H4 (cell line): ENCODE data around the gene TNFAIP3. TPM values are rescaled to one million over a fixed set of nuclear protein-coding genes. Genes with fewer than 3 reads are reported as not detected.
"Not testable (repeated sequence)": the region's sequence is repeated elsewhere in the genome, so short reads cannot be mapped to it uniquely, and the experiment has no call there.

ENCODE experiments used
- DNase-seq: peaks from one replicate; pipeline ENCODE4 v3.0.0-alpha.2; 2015; ENCODE audit warnings: low spot score
- total RNA-seq: library from RNA; depleted of rRNA; stranded (reverse); fragments of >200 nt; shearing (Covaris generic); gene quantifications from 2 replicates; pipeline ENCODE4 v1.2.3, GENCODE V29; 2014

TNFAIP3 gene
- total RNA-seq, 1 experiment from 2014 or later = 0.45 TPM

DNA sequence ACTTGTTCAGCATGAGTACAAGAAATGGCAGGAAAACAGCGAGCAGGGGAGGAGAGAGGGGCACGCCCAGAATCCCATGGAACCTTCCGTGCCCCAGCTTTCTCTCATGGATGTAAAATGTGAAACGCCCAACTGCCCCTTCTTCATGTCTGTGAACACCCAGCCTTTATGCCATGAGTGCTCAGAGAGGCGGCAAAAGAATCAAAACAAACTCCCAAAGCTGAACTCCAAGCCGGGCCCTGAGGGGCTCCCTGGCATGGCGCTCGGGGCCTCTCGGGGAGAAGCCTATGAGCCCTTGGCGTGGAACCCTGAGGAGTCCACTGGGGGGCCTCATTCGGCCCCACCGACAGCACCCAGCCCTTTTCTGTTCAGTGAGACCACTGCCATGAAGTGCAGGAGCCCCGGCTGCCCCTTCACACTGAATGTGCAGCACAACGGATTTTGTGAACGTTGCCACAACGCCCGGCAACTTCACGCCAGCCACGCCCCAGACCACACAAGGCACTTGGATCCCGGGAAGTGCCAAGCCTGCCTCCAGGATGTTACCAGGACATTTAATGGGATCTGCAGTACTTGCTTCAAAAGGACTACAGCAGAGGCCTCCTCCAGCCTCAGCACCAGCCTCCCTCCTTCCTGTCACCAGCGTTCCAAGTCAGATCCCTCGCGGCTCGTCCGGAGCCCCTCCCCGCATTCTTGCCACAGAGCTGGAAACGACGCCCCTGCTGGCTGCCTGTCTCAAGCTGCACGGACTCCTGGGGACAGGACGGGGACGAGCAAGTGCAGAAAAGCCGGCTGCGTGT is 11.6 kb downstream of the TNFAIP3 start:
- no peak for DNase-seq

DNA sequence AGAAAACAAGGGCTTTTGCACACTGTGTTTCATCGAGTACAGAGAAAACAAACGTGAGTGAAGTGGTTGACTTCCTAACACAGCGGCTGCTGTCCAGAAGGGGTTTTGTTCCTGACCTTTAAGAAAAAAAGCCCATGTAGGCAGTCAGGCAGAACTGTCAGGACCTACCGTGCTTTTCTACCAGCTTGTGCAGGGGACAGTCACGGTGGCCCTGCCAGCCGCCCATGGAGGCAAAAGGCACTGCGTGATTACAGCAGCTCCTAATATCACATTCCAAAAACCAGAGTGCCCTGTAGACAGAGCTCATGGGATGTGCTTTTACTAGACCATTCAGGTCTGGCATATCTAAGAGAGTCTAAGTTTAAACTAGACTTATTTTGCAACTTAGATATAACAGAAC is 12.2 kb downstream of the TNFAIP3 start:
- no peak for DNase-seq

DNA sequence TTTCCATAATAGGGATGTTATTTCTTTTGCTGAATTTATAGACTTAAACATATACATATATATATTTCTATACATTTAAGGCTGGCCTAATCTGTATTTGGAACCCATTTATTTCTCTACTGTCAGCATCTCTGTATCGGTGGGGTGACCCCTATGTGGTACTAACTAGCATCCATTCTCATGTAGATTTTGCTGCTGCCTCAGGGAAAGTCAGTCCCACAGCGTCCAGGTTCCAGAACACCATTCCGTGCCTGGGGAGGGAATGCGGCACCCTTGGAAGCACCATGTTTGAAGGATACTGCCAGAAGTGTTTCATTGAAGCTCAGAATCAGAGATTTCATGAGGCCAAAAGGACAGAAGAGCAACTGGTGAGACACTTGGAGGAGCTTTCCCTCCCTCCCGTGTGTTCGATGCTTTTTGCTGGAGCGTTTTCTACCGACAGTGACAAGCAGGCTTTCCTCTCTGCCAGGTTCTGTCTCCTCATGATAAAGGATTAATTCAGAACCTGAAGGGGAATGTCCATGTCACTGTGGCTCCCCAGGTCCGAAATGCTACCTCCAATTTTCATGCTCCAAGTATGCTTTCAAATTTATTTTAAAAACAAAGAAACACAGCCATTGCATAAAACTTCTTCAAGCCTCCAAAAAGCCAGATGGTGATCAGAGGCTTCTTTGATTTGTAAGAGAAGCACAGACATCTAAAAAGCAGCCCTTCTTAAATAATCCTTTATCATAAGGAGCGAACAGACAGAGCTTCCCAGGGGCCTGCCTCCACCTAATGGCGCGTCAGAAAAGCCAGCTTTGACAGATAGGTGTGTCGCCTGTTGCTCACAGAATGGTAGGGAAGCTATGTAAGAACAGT is 13.1 kb downstream of the TNFAIP3 start:
- DNase-seq = no peak

DNA sequence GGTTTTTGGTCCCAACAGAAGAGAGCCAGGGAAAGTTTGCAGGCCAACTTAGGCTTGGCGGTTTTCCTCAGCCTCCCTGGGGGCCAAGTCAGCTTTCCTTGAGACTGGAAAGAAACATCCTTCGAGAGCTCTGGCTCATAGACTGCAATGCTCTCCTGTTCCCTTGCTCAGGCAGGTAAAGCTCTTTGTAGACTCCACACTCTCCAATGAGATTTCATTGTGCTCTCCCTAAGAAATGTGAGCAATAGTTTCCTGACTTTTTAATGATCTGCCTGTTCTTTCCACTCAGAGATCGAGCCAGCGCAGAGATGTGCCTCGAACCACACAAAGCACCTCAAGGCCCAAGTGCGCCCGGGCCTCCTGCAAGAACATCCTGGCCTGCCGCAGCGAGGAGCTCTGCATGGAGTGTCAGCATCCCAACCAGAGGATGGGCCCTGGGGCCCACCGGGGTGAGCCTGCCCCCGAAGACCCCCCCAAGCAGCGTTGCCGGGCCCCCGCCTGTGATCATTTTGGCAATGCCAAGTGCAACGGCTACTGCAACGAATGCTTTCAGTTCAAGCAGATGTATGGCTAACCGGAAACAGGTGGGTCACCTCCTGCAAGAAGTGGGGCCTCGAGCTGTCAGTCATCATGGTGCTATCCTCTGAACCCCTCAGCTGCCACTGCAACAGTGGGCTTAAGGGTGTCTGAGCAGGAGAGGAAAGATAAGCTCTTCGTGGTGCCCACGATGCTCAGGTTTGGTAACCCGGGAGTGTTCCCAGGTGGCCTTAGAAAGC is 13.9 kb downstream of the TNFAIP3 start:
- DNase-seq = no peak

DNA sequence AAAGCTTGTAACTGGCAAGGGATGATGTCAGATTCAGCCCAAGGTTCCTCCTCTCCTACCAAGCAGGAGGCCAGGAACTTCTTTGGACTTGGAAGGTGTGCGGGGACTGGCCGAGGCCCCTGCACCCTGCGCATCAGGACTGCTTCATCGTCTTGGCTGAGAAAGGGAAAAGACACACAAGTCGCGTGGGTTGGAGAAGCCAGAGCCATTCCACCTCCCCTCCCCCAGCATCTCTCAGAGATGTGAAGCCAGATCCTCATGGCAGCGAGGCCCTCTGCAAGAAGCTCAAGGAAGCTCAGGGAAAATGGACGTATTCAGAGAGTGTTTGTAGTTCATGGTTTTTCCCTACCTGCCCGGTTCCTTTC is 14.4 kb downstream of the TNFAIP3 start:
- DNase-seq = no peak

DNA sequence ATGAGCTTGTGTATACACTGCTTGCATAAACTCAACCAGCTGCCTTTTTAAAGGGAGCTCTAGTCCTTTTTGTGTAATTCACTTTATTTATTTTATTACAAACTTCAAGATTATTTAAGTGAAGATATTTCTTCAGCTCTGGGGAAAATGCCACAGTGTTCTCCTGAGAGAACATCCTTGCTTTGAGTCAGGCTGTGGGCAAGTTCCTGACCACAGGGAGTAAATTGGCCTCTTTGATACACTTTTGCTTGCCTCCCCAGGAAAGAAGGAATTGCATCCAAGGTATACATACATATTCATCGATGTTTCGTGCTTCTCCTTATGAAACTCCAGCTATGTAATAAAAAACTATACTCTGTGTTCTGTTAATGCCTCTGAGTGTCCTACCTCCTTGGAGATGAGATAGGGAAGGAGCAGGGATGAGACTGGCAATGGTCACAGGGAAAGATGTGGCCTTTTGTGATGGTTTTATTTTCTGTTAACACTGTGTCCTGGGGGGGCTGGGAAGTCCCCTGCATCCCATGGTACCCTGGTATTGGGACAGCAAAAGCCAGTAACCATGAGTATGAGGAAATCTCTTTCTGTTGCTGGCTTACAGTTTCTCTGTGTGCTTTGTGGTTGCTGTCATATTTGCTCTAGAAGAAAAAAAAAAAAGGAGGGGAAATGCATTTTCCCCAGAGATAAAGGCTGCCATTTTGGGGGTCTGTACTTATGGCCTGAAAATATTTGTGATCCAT is 15.3 kb downstream of the TNFAIP3 start:
- DNase-seq = no peak

DNA sequence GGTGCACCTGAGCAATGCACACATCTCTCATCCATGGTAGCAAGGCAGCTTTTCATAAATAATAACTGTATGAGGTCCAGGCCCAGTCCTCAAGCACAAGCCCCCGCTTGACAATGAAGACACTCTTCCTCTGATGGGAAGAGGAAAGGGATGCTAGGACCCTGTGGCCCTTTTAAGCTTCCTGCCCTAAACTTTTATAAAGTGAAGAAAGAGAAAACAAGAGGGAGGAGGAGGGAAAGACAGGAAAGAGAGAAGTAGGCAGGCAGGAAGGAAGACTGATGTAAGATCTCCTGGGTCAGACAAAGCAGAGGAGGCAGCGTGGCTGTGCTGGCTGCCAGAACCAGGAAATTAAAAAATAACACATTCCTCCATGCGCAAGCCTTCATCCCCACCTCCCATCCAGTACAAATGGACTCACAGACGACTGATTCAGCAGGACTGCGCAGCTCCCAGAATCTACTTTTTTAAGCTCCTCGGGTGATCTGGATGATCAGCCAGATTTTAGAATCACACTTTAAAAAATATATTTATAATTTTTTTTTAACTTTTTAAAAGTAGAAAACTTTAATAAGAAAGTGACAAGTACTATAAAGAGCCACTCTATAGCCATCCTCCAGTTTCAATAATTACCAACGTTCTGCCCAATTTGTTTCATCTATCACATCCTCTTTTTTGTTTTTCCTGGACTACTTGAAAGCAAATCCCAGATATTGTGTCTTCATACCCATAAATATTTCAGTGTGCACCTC is 16.5 kb downstream of the TNFAIP3 start:
- DNase-seq = no peak

DNA sequence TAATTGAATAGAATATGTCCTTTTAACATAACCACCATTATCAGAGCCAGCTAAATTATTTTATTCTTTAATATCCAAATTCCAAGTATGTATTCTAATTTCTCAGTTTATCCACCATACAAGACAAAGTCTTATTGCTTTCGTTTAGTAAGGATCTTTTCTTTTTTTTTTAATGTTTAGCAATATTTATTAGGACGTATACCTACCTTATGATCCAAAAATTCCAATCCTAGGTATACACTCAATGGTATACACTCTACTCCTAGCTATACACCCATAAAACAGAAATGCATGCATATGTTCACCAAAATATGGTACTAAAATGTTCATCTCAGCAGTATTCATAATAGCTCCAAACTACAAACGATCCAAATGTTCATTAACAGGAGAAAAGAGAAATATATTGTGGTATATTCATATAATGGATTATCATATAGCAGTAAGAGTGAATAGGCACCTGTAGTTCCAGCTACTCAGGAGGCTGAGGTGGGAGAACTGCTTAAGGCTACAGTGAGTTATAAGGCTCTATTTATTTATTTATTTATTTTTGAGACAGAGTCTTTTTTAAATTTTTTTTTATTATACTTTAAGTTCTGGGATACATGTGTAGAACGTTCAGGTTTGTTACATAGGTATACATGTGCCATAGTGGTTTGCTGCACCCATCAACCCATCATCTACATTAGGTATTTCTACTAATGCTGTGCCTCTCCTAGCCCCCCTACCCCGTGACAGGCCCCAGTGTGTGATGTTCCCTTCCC is 17.3 kb downstream of the TNFAIP3 start:
- no peak for DNase-seq

DNA sequence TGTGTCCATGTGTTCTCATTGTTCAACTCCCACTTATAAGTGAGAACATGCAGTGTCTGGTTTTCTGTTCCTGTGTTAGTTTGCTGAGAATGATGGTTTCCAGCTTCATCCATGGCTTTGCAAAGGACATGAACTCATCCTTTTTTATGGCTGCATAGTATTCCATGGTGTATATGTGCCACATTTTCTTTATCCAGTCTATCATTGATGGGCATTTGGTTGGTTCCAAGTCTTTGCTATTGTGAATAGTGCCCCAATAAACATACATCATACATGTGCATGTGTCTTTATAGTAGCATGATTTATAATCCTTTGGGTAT is 17.8 kb downstream of the TNFAIP3 start:
- not testable (repeated sequence) for DNase-seq

DNA sequence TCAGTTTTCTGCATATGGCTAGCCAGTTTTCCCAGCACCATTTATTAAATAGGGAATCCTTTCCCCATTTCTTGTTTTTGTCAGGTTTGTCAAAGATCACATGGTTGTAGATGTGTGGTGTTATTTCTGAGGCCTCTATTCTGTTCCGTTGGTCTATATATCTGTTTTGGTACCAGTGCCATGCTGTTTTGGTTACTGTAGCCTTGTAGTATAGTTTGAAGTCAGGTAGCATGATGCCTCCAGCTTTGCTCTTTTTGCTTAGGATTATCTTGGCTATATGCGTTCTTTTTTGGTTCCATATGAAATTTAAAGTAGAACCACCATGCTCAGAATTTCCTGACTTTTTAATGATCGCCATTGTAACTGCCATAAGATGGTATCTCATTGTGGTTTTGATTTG is 19.2 kb downstream of the TNFAIP3 start:
- DNase-seq = not testable (repeated sequence)

DNA sequence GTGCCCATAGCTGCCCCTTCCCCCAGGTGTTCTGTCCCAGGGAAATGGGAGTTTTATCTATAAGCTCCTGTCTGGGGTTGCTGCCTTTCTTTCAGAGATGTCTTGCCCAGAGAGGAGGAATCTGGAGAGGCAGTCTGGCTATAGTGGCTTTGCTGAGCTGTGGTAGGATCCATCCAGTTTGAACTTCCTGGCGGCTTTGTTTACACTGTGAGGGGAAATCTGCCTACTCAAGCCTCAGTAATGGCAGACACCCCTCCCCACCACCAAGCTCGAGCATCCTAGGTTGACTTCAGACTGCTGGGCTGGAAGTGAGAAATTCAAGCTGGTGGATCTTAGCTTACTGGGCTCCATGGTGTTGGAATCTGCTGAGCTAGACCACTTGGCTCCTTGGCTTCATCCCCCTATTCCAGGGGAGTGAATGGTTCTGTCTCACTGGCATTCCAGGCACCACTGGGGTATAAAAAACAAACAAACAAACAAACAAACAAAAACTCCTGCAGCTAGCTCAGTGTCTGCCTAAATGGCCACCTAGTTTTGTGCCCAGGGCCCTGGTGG is 24.0 kb downstream of the TNFAIP3 start:
- DNase-seq = no peak

DNA sequence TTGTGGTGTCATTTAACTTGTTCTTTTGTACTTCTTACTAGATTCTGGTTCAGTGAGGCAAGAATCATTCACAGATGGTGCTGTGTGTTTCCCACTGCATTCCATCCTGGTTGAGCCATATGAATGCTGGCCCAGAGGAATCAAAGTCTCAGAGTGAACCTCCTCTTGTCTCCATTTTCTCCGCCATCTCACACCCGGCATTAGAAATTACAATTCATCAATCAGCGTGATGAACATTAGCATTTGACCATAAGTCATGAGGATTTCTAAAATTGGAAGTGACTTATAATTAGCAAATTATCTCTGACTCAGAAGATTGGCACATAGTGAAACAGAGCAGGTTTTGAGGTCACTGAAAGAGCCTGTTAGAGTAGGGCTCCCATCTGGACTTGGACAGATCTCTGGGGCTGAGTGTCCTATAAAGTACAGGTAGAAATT is 25.2 kb downstream of the TNFAIP3 start:
- DNase-seq = no peak

DNA sequence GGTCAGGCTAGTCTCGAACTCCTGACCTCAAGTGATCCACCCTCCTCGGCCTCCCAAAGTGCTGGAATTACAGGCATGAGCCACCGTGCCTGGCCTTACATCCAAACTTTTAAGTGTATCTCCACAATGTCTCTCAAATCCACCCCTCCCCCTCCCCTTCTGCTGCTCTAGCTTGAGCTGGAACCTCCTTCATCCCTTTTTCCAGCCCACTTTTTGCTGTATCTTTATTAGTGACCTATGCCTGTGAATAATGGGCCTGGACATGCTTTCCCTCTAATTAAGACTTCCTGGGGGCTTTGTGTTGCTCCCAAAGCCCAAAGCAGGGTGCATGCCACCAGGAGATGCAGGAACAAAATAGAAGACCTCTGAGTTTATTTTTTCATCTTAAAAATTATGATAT is 26.1 kb downstream of the TNFAIP3 start:
- no peak for DNase-seq

DNA sequence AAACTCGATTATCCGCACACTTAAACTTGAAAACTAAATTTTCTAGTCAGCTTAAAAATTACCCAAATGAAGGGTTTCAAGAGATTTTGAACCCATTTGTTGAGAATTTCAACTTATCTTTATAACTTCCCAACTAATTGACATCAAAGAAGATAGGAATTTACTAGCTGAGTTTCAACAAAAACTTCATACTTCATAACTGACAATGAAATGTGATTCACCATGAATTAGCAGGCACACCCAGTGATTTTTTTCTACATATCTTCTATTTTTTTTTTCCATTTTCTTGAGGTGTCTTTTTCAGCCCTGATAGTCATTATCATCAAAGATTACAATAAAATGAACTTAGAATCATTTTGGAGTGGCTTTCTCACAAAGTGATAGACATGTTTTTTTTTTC is 26.7 kb downstream of the TNFAIP3 start:
- no peak for DNase-seq

DNA sequence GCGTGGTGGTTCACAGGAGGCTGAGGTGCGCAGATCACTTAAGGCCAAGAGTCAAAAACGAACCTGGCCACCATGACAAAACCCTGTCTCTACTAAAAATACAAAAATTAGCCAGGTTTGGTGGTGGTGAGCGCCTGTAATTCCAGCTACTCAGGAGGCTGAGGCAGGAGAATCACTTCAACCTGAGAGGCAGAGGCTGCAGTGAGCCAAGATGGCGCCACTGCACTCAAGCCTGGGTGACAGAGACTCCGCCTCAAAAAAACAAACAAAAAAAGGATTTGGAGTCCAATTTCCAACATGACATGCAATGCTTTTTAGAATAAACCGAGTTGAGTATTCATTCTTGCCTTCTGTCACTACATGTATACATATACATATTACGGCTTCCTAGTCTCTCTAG is 27.3 kb downstream of the TNFAIP3 start:
- not testable (repeated sequence) for DNase-seq

DNA sequence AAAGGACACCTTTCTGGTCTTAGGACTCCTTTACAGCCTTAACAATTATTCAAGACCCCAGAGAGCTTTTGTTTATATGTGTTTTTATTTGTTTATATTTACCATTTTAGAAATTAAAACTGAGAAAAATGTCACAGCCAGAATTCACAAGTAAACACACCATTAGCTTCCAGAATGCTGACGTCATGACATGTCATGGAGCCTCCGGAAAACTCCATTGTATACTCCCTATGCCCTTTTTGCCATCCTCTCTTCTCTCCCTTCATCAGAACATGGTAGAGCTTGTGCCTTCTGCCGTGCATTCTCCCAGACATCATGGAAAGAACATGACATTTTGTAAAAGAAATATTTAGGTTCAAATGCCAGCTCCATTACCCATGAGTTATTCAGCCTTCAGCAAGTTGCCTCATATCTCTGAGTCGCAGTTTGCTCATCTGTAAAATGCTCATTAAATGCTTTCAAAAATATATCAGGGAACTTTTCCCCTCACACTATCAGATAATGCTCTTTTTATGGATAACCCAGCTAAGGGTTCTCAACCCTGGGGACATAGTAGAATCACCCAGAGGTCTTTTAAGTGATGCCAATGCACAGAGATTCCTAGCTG is 27.8 kb downstream of the TNFAIP3 start:
- DNase-seq = no peak

DNA sequence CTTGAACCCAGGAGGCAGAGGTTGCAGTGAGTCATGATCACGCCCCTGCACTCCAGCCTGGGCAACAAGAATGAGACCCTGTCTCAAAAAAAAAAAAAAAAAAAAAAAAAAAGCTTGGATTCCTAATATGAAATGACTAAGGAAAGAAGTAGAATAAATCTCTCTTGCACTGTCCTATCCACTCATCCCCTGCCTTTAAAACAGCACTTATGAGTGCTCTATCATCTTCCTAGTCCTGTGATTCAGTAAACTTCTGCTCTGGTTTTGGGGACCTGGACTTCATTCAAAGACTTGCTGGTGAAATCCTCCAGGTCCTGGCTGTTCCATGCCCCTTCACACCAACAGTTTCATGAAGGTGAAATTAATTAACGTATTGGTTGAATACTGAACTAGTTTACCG is 29.6 kb downstream of the TNFAIP3 start:
- no peak for DNase-seq

DNA sequence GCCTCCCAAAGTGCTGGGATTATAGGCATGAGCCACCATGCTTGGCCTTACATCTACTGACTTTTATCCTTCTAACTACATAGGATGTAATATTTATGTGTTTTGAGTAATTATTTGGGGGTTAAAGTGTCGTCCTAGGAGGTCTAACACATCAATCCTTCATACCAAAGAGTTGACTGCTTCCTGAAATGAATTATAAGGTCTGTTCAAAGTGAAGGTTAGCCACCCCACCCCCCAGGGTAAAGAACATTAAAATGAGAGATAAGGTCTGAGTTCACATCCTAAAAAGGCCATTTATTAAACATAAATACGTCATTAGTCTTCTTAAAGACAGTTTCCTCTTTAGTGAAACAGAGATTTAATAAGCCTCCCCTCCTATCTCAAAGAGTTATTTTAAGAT is 33.8 kb downstream of the TNFAIP3 start:
- DNase-seq = no peak

DNA sequence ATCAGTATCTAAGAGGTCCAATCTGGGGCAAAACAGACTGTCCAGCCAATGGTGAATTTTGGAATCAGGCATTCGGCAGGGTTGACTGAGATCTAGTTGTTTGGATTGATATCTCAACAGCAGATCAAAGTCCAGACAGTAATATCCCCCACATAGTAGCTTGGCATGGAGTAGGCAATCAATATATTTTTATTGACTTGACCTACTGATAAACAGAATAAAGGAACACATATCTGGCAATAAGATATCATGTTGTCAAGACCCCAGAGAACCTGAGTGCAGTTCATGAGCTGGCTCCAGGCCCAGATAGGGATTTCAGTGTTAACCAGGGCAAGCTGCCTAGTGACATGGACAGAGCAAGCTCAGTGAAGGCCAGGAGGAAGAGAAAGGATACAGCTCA is 34.4 kb downstream of the TNFAIP3 start:
- DNase-seq = no peak

DNA sequence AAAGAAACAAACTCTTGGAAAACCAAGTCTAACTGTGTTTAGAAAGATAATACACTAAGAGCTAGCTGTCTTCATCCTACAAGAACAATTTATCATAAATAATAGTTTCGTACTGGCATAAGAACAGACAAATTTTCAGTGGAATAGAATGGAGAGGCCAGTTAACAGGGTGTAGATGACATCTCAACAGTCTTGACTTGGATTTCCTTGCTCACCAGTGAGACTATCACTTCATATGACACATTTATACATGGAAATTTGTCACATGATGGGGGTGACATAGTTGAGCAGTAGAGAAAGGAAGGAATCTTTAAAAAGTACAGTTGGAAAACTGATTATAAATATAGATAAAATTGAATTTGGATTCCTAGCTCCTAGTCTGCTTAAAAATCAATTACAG is 35.6 kb downstream of the TNFAIP3 start:
- no peak for DNase-seq
